Fibroblast of lung (primary cell): ENCODE results near the gene FNBP1L.
"Not testable (repeated sequence)": the region's sequence is repeated elsewhere in the genome, so short reads cannot be mapped to it uniquely, and the experiment has no call there.

Experiments used
- EZH2 ChIP-seq: IDR thresholded peaks from 2 replicates; pipeline ENCODE4 v1.5.1; 2012; ENCODE audit warnings: low read length, control low read depth, mild to moderate bottlenecking; ENCODE audit errors: missing control alignments
- TF ChIP-seq, protein P1 (sequence below), 2 donors: IDR thresholded peaks in 1 of 2; conservative IDR thresholded peaks in 1 of 2; 1 replicate in 1 of 2; 2 replicates in 1 of 2; pipeline ENCODE4 v1.5.1; 2011 to 2012; ENCODE audit warnings: low read length in 2 of 2, control low read depth in 1 of 2, inconsistent platforms in 1 of 2, low read depth in 1 of 2, mild to moderate bottlenecking in 1 of 2

DNA sequence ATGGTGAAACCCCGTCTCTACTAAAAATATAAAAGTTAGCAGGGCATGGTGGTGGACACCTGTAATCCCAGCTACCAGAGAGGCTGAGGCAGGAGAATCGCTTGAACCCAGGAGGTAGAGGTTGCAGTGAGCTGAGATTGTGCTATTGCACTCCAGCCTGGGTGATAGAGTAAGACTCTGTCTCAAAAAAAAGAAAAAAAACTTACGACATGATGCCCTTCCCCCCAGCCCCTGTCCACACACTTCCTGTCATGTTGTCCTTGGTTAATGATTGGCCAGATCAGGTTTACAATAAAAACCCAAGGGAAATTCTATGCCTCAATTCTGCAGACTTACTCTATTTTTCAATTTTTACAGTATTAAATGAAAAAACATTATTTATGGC lies 143.4 kb downstream of the FNBP1L start:
- TF ChIP-seq EZH2, result not testable (repeated sequence)
- TF ChIP-seq, protein P1, sequence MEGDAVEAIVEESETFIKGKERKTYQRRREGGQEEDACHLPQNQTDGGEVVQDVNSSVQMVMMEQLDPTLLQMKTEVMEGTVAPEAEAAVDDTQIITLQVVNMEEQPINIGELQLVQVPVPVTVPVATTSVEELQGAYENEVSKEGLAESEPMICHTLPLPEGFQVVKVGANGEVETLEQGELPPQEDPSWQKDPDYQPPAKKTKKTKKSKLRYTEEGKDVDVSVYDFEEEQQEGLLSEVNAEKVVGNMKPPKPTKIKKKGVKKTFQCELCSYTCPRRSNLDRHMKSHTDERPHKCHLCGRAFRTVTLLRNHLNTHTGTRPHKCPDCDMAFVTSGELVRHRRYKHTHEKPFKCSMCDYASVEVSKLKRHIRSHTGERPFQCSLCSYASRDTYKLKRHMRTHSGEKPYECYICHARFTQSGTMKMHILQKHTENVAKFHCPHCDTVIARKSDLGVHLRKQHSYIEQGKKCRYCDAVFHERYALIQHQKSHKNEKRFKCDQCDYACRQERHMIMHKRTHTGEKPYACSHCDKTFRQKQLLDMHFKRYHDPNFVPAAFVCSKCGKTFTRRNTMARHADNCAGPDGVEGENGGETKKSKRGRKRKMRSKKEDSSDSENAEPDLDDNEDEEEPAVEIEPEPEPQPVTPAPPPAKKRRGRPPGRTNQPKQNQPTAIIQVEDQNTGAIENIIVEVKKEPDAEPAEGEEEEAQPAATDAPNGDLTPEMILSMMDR (conservative IDR thresholded peaks at IDR 0.05 in 1 of 2, IDR thresholded peaks at IDR 0.05 in 1 of 2; ENCODE audit: low read depth in 1 of 2, low read length in 2 of 2), result not testable (repeated sequence)
